Testis (tissue), 2 donors: ENCODE results near the gene MPV17.

Source experiments
- CTCF ChIP-seq, 3 experiments: fragments of 450-650 bp in 2 of 3; fragments of 200-600 bp in 1 of 3; sonication (generic) in 1 of 3; IDR thresholded peaks; one replicate each; pipeline ENCODE4 v1.5.1; 2016 to 2019; ENCODE audit warnings: antibody characterized with exemption in 3 of 3, mild to moderate bottlenecking in 2 of 3, moderate library complexity in 1 of 3
- POLR2A ChIP-seq: fragments of 450-650 bp; IDR thresholded peaks from one replicate; pipeline ENCODE4 v1.6.1; 2017; ENCODE audit warnings: antibody characterized with exemption, mild to moderate bottlenecking, moderate library complexity

- TF ChIP-seq CTCF (IDR thresholded peaks at IDR 0.05): no peak
- TF ChIP-seq POLR2A: no peak
Measured at GRCh38 chr2:27306136-27306535, 16.8 kb downstream of the MPV17 start.
